HEK293T (cell line): ENCODE results near the gene SUSD6.

ENCODE experiments used
- CTBP1 ChIP-seq: fragments of 450-650 bp; IDR thresholded peaks from 2 replicates; pipeline ENCODE4 v1.6.1; 2016; ENCODE audit warnings: borderline replicate concordance
- HDGF ChIP-seq: fragments of 450-650 bp; IDR thresholded peaks from 2 replicates; pipeline ENCODE4 v1.6.1; 2017; ENCODE audit warnings: antibody characterized with exemption, borderline replicate concordance
- LEF1 ChIP-seq: fragments of 450-650 bp; IDR thresholded peaks from 2 replicates; pipeline ENCODE4 v1.6.1; 2017; ENCODE audit warnings: mild to moderate bottlenecking, borderline replicate concordance
- NFRKB ChIP-seq: fragments of 450-650 bp; IDR thresholded peaks from 2 replicates; pipeline ENCODE4 v1.6.1; 2016; ENCODE audit warnings: mild to moderate bottlenecking, moderate library complexity
- SP1 ChIP-seq: fragments of 450-650 bp; IDR thresholded peaks from 2 replicates; pipeline ENCODE4 v1.6.1; 2017
- SUZ12 ChIP-seq: fragments of 450-650 bp; IDR thresholded peaks from 2 replicates; pipeline ENCODE4 v1.6.1; 2016; ENCODE audit warnings: mild to moderate bottlenecking
- TARDBP ChIP-seq: fragments of 450-650 bp; IDR thresholded peaks from 2 replicates; pipeline ENCODE4 v1.6.1; 2016

GRCh38 chr14:69704319-69704718, 92.9 kb downstream of the SUSD6 start:
- TF ChIP-seq CTBP1 (no peak), SUZ12 (no peak), LEF1 (no peak), SP1 (no peak), TARDBP (no peak), HDGF (no peak), NFRKB (no peak)
